Caco-2 (cell line): ENCODE measurements around the gene ANKDD1B. TPM values are rescaled to one million over a fixed set of nuclear protein-coding genes. Genes with fewer than 3 reads are reported as not detected.

Experiments
- BruUV-seq: library from RNA; stranded (reverse); fragments of 400-500 nt; replicated peaks from 2 replicates; lab custom pipeline; 2021; lab: Mats Ljungman, UMichigan
- CTCF ChIA-PET: fragments of 300-600 bp; sonication (Branson Sonifier 250); formaldehyde crosslinking; loops from one replicate; lab custom pipeline; 2022; ENCODE audit warnings: antibody characterized with exemption; lab: Charles Lee
- POLR2A ChIA-PET: fragments of 300-600 bp; sonication (Branson Sonifier 250); formaldehyde crosslinking; loops from one replicate; lab custom pipeline; 2022; ENCODE audit warnings: antibody characterized with exemption; lab: Charles Lee
- DNase-seq, 2 experiments: peaks; one replicate each; pipeline versions ENCODE4 v3.0.0 to v3.0.0-alpha.2; 2020 to 2022
- H3K27me3 ChIP-seq: replicated peaks from 2 replicates; pipeline ENCODE4 v1.6.0; 2011; ENCODE audit warnings: low read length; ENCODE audit not compliant: control insufficient read depth, insufficient read depth
- H3K36me3 ChIP-seq: 2 replicates; pipeline ENCODE4 v1.5.1; 2011; ENCODE audit warnings: low read length; ENCODE audit not compliant: control insufficient read depth, insufficient read depth
- H3K4me1 ChIP-seq: fragments of 250-450 bp; sonication (Bioruptor Pico); 2 replicates; pipeline ENCODE4 v1.5.1; 2020; ENCODE audit warnings: mild to moderate bottlenecking
- H3K4me3 ChIP-seq: 2 replicates; pipeline ENCODE4 v1.5.1; 2011; ENCODE audit warnings: low read depth, mild to moderate bottlenecking, control low read depth, low read length
- H3K9me3 ChIP-seq: fragments of 250-450 bp; sonication (Bioruptor Pico); 2 replicates; pipeline ENCODE4 v1.5.1; 2020; ENCODE audit warnings: mild to moderate bottlenecking, moderate library complexity
- H3K27ac Mint-ChIP-seq: one replicate; pipeline ENCODE4 v1.8.0; 2022; ENCODE audit warnings: mixed read lengths; ENCODE audit not compliant: unreplicated experiment
- H3K27me3 Mint-ChIP-seq: one replicate; pipeline ENCODE4 v1.8.0; 2022; ENCODE audit warnings: mixed read lengths; ENCODE audit not compliant: insufficient read depth, unreplicated experiment
- H3K36me3 Mint-ChIP-seq: one replicate; pipeline ENCODE4 v1.8.0; 2022; ENCODE audit warnings: mild to moderate bottlenecking, mixed read lengths; ENCODE audit not compliant: insufficient read depth, unreplicated experiment
- H3K4me1 Mint-ChIP-seq: one replicate; pipeline ENCODE4 v1.8.0; 2022; ENCODE audit warnings: low read depth, mixed read lengths; ENCODE audit not compliant: unreplicated experiment
- H3K4me3 Mint-ChIP-seq: one replicate; pipeline ENCODE4 v1.8.0; 2022; ENCODE audit warnings: mild to moderate bottlenecking, moderate library complexity, mixed read lengths; ENCODE audit not compliant: unreplicated experiment
- H3K9me3 Mint-ChIP-seq: one replicate; pipeline ENCODE4 v1.8.0; 2022; ENCODE audit warnings: mixed read lengths; ENCODE audit not compliant: unreplicated experiment
- CTCF ChIP-seq, 2 experiments: fragments of 200-600 bp in 1 of 2; IDR thresholded peaks; 1 replicate in 1 of 2; 2 replicates in 1 of 2; pipeline versions ENCODE4 v1.5.1 to v1.8.0; 2011 to 2022; ENCODE audit warnings: antibody characterized with exemption in 1 of 2, control low read depth in 1 of 2, inconsistent platforms in 1 of 2, low read depth in 1 of 2, low read length in 1 of 2, mild to moderate bottlenecking in 1 of 2, moderate library complexity in 1 of 2; ENCODE audit not compliant: insufficient read depth in 1 of 2, severe bottlenecking in 1 of 2, unreplicated experiment in 1 of 2
- intact Hi-C: fragments of 100-400 bp; cut with micrococcal nuclease; formaldehyde crosslinking; loops from one replicate; pipeline ENCODE4 v1.10.0; 2022; ENCODE audit not compliant: unreplicated experiment
- total RNA-seq: library from RNA; stranded (reverse); gene quantifications from 2 replicates; pipeline ENCODE4 v1.2.3, GENCODE V29; 2022

ANKDD1B gene
- total RNA-seq, 1 experiment from 2014 or later = 0.88 TPM

DNA sequence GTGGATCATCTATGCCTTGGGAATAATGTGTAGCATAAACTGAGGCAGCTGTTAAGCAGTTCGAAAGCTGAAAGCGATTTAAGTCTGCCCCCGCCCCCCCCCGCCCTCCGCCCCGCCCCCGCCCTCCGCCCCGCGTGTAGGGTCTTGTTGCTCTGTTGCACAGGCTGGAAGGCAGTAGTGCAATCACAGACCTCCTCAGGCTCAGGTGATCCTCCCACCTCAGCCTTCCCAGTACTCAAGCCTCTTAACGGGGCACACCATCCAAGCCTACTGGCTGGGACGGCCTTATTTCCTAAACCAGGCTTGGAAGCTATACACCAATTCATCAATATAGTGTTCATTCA, 945 bp downstream of the ANKDD1B start:
- no peaks in the 10 kb centered on the region for H3K27me3 Mint-ChIP-seq
- no TSS peak for BruUV-seq
- H3K9me3 ChIP-seq = no peaks in the 10 kb centered on the region

DNA sequence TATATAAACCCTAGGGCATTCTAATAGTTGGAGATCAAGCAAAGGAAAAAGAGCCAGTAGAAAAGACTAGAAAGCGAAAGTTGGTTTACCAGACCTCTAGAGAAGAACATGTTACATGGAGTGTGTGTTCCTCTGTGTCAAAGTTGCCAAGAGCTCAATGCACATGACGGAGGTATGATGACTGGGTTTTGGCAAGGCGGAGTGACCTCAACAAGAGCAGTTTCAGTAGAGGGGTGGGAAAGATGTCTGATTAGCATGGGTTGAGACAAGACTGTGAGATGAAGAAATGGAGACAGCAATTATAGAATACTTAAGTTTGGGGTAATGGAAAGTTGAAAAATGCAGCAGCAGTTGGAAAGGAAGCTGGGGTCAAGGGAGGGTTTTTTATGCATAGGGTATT, 1.6 kb downstream of the ANKDD1B start:
- ChIA-PET POLR2A (no interaction called here), CTCF (no interaction called here)
- Histone ChIP-seq H3K36me3 (no peaks in the 10 kb centered on the region), H3K27me3 (no peaks in the 10 kb centered on the region), H3K4me3 (no peak overlapping the region), H3K9me3 (no peaks in the 10 kb centered on the region), H3K4me1 (peaks cover 64% of the 10 kb centered on the region)
- no TSS peak for BruUV-seq
- Mint-ChIP-seq H3K4me1 (peaks cover 41% of the 10 kb centered on the region), H3K9me3 (no peaks in the 10 kb centered on the region), H3K4me3 (no peak overlapping the region), H3K27me3 (no peaks in the 10 kb centered on the region), H3K36me3 (no peaks in the 10 kb centered on the region), H3K27ac (no peak overlapping the region)
- DNase-seq = no peak
- TF ChIP-seq CTCF (IDR thresholded peaks at IDR 0.05; ENCODE audit: insufficient read depth in 1 of 2, low read depth in 1 of 2, low read length in 1 of 2, severe bottlenecking in 1 of 2, unreplicated experiment in 1 of 2) = no peak
- intact Hi-C loops = loop anchor here (5.0 kb wide), 2 partner anchors 34 to 101 kb away; partner anchors contain the start of genes CERT1 and POLK

More for the DNA sequence above, 945 bp downstream of the ANKDD1B start:
- peak overlapping the region; percentile 99 for H3K4me3 Mint-ChIP-seq
- Histone ChIP-seq H3K27me3 (no peaks in the 10 kb centered on the region), H3K4me1 (peaks cover 57% of the 10 kb centered on the region), H3K36me3 (no peaks in the 10 kb centered on the region), H3K4me3 (peak overlapping the region; percentile 74)
- CTCF ChIA-PET = interaction anchor here (0.7 kb wide), 1 partner anchor 51 kb away, joined by 3 read pairs; no protein-coding TSS in a partner anchor
- no peak for TF ChIP-seq CTCF (IDR thresholded peaks at IDR 0.05; ENCODE audit: insufficient read depth in 1 of 2, low read depth in 1 of 2, low read length in 1 of 2, severe bottlenecking in 1 of 2, unreplicated experiment in 1 of 2)
- intact Hi-C loops = loop anchor here (5.0 kb wide), 2 partner anchors 35 to 100 kb away; partner anchors contain the start of genes CERT1 and POLK
- H3K4me1 Mint-ChIP-seq = peaks cover 34% of the 10 kb centered on the region
- POLR2A ChIA-PET = interaction anchor here (1.0 kb wide), 1 partner anchor 8 kb away, joined by 3 read pairs; no protein-coding TSS in a partner anchor
- no peak overlapping the region for H3K27ac Mint-ChIP-seq
- no peaks in the 10 kb centered on the region for H3K9me3 Mint-ChIP-seq
- no peaks in the 10 kb centered on the region for H3K36me3 Mint-ChIP-seq
- DNase-seq = peak in 1 of 2 experiments; percentile 46

DNA sequence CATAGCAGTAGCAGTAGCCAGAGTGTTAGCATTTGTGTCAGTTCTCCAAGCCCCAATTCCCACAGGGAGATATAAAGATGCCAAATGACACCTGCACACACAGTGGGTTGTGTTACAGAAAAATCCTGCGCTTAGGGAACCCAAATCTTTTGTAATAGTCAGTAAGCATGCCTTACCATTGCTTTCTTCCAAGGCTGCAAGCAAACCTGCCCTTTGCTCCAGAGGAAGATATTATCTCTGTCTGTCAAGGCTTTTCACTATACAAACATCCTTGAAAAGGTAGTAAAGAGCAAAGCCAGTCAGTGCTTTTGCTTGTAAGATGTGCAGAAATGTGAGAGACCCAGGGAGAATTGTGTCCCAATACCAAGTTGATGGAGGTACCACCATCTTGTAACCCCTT, 2.9 kb downstream of the ANKDD1B start:
- H3K4me3 ChIP-seq = no peak overlapping the region
- POLR2A ChIA-PET = no interaction called here
- H3K4me3 Mint-ChIP-seq = no peak overlapping the region
- no peak overlapping the region for H3K27ac Mint-ChIP-seq
- CTCF ChIA-PET = no interaction called here
- H3K27me3 ChIP-seq = no peaks in the 10 kb centered on the region
- DNase-seq = peak; percentile 47 to 51
- H3K9me3 Mint-ChIP-seq = no peaks in the 10 kb centered on the region
- H3K27me3 Mint-ChIP-seq = no peaks in the 10 kb centered on the region
- H3K9me3 ChIP-seq = no peaks in the 10 kb centered on the region
- no peaks in the 10 kb centered on the region for H3K36me3 ChIP-seq
- intact Hi-C loops = loop anchor here (5.0 kb wide), 2 partner anchors 33 to 102 kb away; partner anchors contain the start of genes CERT1 and POLK
- no peaks in the 10 kb centered on the region for H3K36me3 Mint-ChIP-seq
- H3K4me1 Mint-ChIP-seq = peaks cover 40% of the 10 kb centered on the region
- TF ChIP-seq CTCF (IDR thresholded peaks at IDR 0.05; ENCODE audit: insufficient read depth in 1 of 2, low read depth in 1 of 2, low read length in 1 of 2, severe bottlenecking in 1 of 2, unreplicated experiment in 1 of 2) = no peak
- H3K4me1 ChIP-seq = peaks cover 77% of the 10 kb centered on the region
- BruUV-seq = no TSS peak
